ENCODE results near the gene TFEB. TPM values are rescaled to one million over a fixed set of nuclear protein-coding genes. Genes with fewer than 3 reads are reported as not detected.

Gene TFEB
- total and polyA plus RNA-seq, 10 of the 15 experiments (the other 5 are each of a cell fraction or from before 2014, with no cell fraction given): 0.84 to 108 (median 60.8) TPM

- intact Hi-C loops (cut with micrococcal nuclease; ENCODE audit: unreplicated experiment) (no loop called here), in situ Hi-C loops (cut with MboI) (no loop called here)
- H3K4me3 ChIP-seq: no peak overlapping the region
- H3K36me3 ChIP-seq (ENCODE audit: control insufficient read depth in 2 of 2, insufficient read depth in 2 of 2, low read length in 1 of 2): no peaks in the 10 kb centered on the region
- H3K9me3 ChIP-seq (replicated peaks; ENCODE audit: control insufficient read depth, insufficient read depth, low read length): no peaks in the 10 kb centered on the region
- TF ChIP-seq EGR1 (IDR thresholded peaks at IDR 0.05; ENCODE audit: borderline replicate concordance in 1 of 2, low read depth in 2 of 2, low read length in 2 of 2) (no peak), CREM (IDR thresholded peaks at IDR 0.05; ENCODE audit: low read depth) (no peak)
- H4K20me1 ChIP-seq (ENCODE audit: control insufficient read depth, insufficient read depth): no peaks in the 10 kb centered on the region
- FAIRE-seq: no peak
- no peaks in the 10 kb centered on the region for H3K79me2 ChIP-seq (ENCODE audit: control insufficient read depth, insufficient read depth, low read length)
- H3K9ac ChIP-seq (ENCODE audit: control insufficient read depth, insufficient read depth, low read length): no peak overlapping the region
- H3K4me1 ChIP-seq (ENCODE audit: control insufficient read depth, insufficient read depth, low read length): no peaks in the 10 kb centered on the region
- H3K4me2 ChIP-seq (ENCODE audit: control insufficient read depth, insufficient read depth): no peak overlapping the region
- CTCF ChIA-PET: interaction anchor here (0.7 kb wide), 1 partner anchor 28 kb away, joined by 4 read pairs; no protein-coding TSS in a partner anchor
- RAD21 ChIA-PET (ENCODE audit: unreplicated experiment): no interaction called here
- peaks cover 0 to 4% of the 10 kb centered on the region in 2 experiments; a peak in 2 of 4 replicates for H3K27me3 ChIP-seq (replicated peaks in 1 of 2; ENCODE audit: control insufficient read depth in 2 of 2, insufficient read depth in 2 of 2, low read length in 1 of 2)
- SMC1A ChIA-PET (ENCODE audit: uncharacterized antibody, unreplicated experiment): no interaction called here
- ATAC-seq: no peak
- 43% methylated on average over 6 of the region's 6 CpGs for WGBS (ENCODE audit: insufficient coverage, insufficient replicate concordance, low lambda C conversion rate, missing lambda C conversion rate)
- H2AFZ ChIP-seq (ENCODE audit: control insufficient read depth, low read depth, low read length): no peak overlapping the region
- no peak for DNase-seq (ENCODE audit: low read depth, low spot score)
- H3K27ac ChIP-seq (ENCODE audit: control insufficient read depth, insufficient read depth): no peak overlapping the region
- POLR2A ChIA-PET: no interaction called here
- no TSS peak for BruUV-seq (replicated peaks)
Measured at GRCh38 chr6:41757271-41757670, 21.9 kb upstream of the TFEB start.

GRCh38 chr6:41756354-41756753 lies 20.9 kb upstream of the TFEB start:
- Histone ChIP-seq H3K79me2 (ENCODE audit: control insufficient read depth, insufficient read depth, low read length) (no peaks in the 10 kb centered on the region), H3K9me3 (replicated peaks; ENCODE audit: control insufficient read depth, insufficient read depth, low read length) (no peaks in the 10 kb centered on the region), H4K20me1 (ENCODE audit: control insufficient read depth, insufficient read depth) (no peaks in the 10 kb centered on the region), H3K4me2 (ENCODE audit: control insufficient read depth, insufficient read depth) (no peak overlapping the region), H3K4me1 (ENCODE audit: control insufficient read depth, insufficient read depth, low read length) (no peaks in the 10 kb centered on the region), H3K9ac (ENCODE audit: control insufficient read depth, insufficient read depth, low read length) (no peak overlapping the region), H3K4me3 (no peak overlapping the region), H3K36me3 (ENCODE audit: control insufficient read depth in 2 of 2, insufficient read depth in 2 of 2, low read length in 1 of 2) (no peaks in the 10 kb centered on the region), H3K27me3 (replicated peaks in 1 of 2; ENCODE audit: control insufficient read depth in 2 of 2, insufficient read depth in 2 of 2, low read length in 1 of 2) (peaks cover 0 to 4% of the 10 kb centered on the region in 2 experiments; a peak in 2 of 4 replicates), H3K27ac (ENCODE audit: control insufficient read depth, insufficient read depth) (no peak overlapping the region), H2AFZ (ENCODE audit: control insufficient read depth, low read depth, low read length) (no peak overlapping the region)
- no peak for FAIRE-seq
- SMC1A ChIA-PET (ENCODE audit: uncharacterized antibody, unreplicated experiment): no interaction called here
- intact Hi-C loops (cut with micrococcal nuclease; ENCODE audit: unreplicated experiment) (no loop called here), in situ Hi-C loops (cut with MboI) (no loop called here)
- RAD21 ChIA-PET (ENCODE audit: unreplicated experiment): interaction anchor here (0.6 kb wide), 1 partner anchor 10 kb away, joined by 3 read pairs; no protein-coding TSS in a partner anchor
- no peak for DNase-seq (ENCODE audit: low read depth, low spot score)
- CTCF ChIA-PET: no interaction called here
- ATAC-seq: no peak
- WGBS (ENCODE audit: insufficient coverage, insufficient replicate concordance, low lambda C conversion rate, missing lambda C conversion rate): 23% methylated on average over 13 of the region's 13 CpGs
- BruUV-seq (replicated peaks): no TSS peak
- POLR2A ChIA-PET: no interaction called here
- TF ChIP-seq BCL11A (IDR thresholded peaks at IDR 0.05; ENCODE audit: low read depth, low read length): no peak
- no peak for TF ChIP-seq DPF2 (IDR thresholded peaks at IDR 0.05)
- no peak for TF ChIP-seq STAT1 (conservative IDR thresholded peaks at IDR 0.05)
- TF ChIP-seq CUX1 (IDR thresholded peaks at IDR 0.05; ENCODE audit: insufficient replicate concordance, low read depth, low read length): no peak
- no peak for TF ChIP-seq NBN (IDR thresholded peaks at IDR 0.05)
- no peak for TF ChIP-seq MYB (IDR thresholded peaks at IDR 0.05; ENCODE audit: borderline replicate concordance, low read depth, low read length)
- TF ChIP-seq BCL3 (IDR thresholded peaks at IDR 0.05; ENCODE audit: borderline replicate concordance, insufficient read depth, low read depth, low read length, poor library complexity, severe bottlenecking): no peak

Data from GM12878 (cell line).